Stomach smooth muscle (tissue), 2 donors: ENCODE measurements around the gene ZNF584.
"Not testable (repeated sequence)": the region's sequence is repeated elsewhere in the genome, so short reads cannot be mapped to it uniquely, and the experiment has no call there.

Experiments
- H3K27ac ChIP-seq: one replicate; pipeline ENCODE4 v1.7.0; 2013; ENCODE audit warnings: mild to moderate bottlenecking, low read length, inconsistent platforms
- H3K27me3 ChIP-seq, 2 donors: one replicate each; pipeline ENCODE4 v1.7.0; 2013; ENCODE audit warnings: low read length in 2 of 2; ENCODE audit not compliant: insufficient read depth in 2 of 2, control insufficient read depth in 1 of 2
- H3K36me3 ChIP-seq, 2 donors: one replicate each; pipeline ENCODE4 v1.7.0; 2013; ENCODE audit warnings: low read length in 2 of 2; ENCODE audit not compliant: control insufficient read depth in 2 of 2, insufficient read depth in 2 of 2
- H3K4me1 ChIP-seq: one replicate; pipeline ENCODE4 v1.7.0; 2013; ENCODE audit warnings: low read length; ENCODE audit not compliant: control insufficient read depth, insufficient read depth
- H3K4me3 ChIP-seq, 2 donors: one replicate each; pipeline ENCODE4 v1.7.0; 2013; ENCODE audit warnings: low read length in 2 of 2
- H3K9ac ChIP-seq, 2 donors: one replicate each; pipeline ENCODE4 v1.7.0; 2013; ENCODE audit warnings: low read length in 2 of 2, mild to moderate bottlenecking in 1 of 2
- H3K9me3 ChIP-seq, 2 donors: one replicate each; pipeline ENCODE4 v1.7.0; 2013; ENCODE audit warnings: low read length in 2 of 2; ENCODE audit not compliant: control insufficient read depth in 2 of 2
- donor health status: healthy.
- donor health status: Pancreatic carcinoma.

Gene ZNF584

DNA sequence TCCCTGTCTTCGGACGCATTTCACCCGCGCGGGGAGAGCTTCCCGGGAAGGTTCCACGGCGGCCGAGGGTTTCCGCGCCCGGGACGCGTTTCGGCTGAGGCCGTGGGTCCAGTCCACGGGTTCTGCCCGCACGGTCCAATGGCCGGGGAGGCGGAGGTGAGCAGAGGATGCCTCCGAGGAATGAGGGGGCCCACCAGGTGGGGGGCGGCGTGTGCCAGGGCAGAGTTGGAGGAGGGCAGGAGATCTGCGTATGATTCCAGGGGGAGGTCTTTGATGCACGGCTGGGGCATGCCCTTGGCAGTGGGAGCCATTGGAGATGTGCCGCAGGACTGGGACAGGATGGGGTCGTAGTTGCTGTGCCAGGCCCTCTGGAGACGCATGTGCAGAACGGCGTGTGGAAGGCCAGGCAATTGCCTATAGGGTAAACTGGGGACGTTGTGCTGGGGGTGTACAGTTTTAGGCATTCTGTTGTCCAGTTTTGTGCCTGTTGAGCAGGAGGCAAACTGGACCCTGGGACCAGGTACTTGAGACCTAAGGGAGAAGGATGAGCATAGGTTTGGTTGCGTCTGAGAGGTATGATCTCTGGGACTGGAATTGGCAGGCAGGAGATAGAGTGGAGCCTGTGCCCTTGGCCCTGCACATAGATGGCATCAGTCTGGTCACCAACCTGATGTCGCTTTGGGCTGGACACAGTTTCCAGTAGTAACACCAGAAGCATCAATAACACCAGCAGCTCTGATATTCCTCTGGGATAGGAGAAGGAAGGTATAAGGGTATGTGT, 751 bp downstream of the ZNF584 start:
- H3K9me3 ChIP-seq, result no peaks in the 10 kb centered on the region
- H3K27me3 ChIP-seq, result no peaks in the 10 kb centered on the region

GRCh38 chr19:58416604-58417003, 8.2 kb downstream of the ZNF584 start:
- Histone ChIP-seq H3K4me1 (no peaks in the 10 kb centered on the region), H3K4me3 (no peak overlapping the region), H3K27me3 (no peaks in the 10 kb centered on the region), H3K9ac (no peak overlapping the region), H3K27ac (no peak overlapping the region), H3K9me3 (peaks cover 0 to 15% of the 10 kb centered on the region in 2 donors), H3K36me3 (peaks cover 32 to 33% of the 10 kb centered on the region in 2 donors)

More for the DNA sequence above, 751 bp downstream of the ZNF584 start:
- Histone ChIP-seq H3K9ac (peak overlapping the region; percentile 82 to 94), H3K27ac (peak overlapping the region; percentile 80), H3K4me1 (peaks cover 26% of the 10 kb centered on the region), H3K4me3 (peak overlapping the region; percentile 92 to 93), H3K36me3 (no peaks in the 10 kb centered on the region)

- Histone ChIP-seq H3K4me1 (no peaks in the 10 kb centered on the region), H3K27me3 (no peaks in the 10 kb centered on the region), H3K9me3 (peaks cover 0 to 15% of the 10 kb centered on the region in 2 donors), H3K9ac (no peak overlapping the region), H3K4me3 (no peak overlapping the region), H3K27ac (no peak overlapping the region), H3K36me3 (peaks cover 32 to 33% of the 10 kb centered on the region in 2 donors)
These were observed 8.6 kb downstream of the ZNF584 start for GRCh38 chr19:58417071-58417470.

GRCh38 chr19:58428617-58429016, 20.2 kb downstream of the ZNF584 start:
- Histone ChIP-seq H3K27me3 (no peaks in the 10 kb centered on the region), H3K9ac (no peak overlapping the region), H3K4me1 (no peaks in the 10 kb centered on the region), H3K36me3 (peaks cover 17 to 20% of the 10 kb centered on the region in 2 donors), H3K27ac (no peak overlapping the region), H3K4me3 (no peak overlapping the region), H3K9me3 (peaks cover 67 to 72% of the 10 kb centered on the region in 2 donors)

DNA sequence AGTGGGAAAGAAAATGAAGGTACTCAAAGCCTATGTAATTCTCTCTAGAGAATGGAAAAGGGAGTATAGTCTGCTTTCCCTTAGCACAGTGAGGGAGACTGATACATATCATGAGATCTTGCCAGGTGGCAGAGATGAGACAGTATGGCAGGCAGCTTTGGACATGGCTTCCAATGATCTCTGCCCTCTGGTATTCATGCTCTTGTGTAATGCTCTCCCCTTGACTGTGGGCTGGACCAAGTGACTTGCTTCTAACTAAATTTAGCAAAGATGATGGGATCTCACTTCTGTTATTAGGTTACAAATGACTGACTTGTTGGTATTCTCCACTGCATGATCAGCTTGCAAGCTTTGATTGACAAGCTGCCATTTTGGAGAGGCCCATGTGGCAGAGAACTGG, 21.3 kb downstream of the ZNF584 start:
- no peak overlapping the region for H3K27ac ChIP-seq

DNA sequence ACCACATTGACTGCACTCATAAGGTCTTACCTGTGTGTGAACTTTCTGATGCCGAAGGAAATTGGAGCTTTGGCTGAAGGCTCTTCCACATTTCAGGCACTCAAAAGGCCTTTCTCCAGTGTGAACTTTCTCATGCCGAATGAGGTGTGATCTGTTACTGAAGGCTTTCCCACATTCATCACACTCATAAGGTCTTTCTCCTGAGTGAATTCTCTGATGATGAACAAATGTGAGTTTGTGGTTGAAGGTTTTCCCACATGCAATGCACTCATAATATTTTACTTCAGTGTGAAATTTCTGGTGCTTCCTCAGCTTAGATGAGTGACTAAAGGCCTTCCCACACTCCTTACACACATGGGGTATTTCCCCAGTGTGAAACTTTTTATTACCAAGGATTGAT, 25.8 kb downstream of the ZNF584 start:
- Histone ChIP-seq H3K9ac (no peak overlapping the region), H3K9me3 (peaks cover 79 to 91% of the 10 kb centered on the region in 2 donors), H3K27me3 (no peaks in the 10 kb centered on the region), H3K36me3 (peaks cover 59 to 61% of the 10 kb centered on the region in 2 donors), H3K27ac (no peak overlapping the region), H3K4me1 (peaks cover 2% of the 10 kb centered on the region), H3K4me3 (peak overlapping the region in 1 of 2 donors; percentile 51)

More for the DNA sequence above, 21.3 kb downstream of the ZNF584 start:
- Histone ChIP-seq H3K9ac (no peak overlapping the region), H3K36me3 (peaks cover 28 to 31% of the 10 kb centered on the region in 2 donors), H3K27me3 (no peaks in the 10 kb centered on the region), H3K9me3 (peaks cover 78 to 83% of the 10 kb centered on the region in 2 donors), H3K4me3 (no peak overlapping the region), H3K4me1 (no peaks in the 10 kb centered on the region)

DNA sequence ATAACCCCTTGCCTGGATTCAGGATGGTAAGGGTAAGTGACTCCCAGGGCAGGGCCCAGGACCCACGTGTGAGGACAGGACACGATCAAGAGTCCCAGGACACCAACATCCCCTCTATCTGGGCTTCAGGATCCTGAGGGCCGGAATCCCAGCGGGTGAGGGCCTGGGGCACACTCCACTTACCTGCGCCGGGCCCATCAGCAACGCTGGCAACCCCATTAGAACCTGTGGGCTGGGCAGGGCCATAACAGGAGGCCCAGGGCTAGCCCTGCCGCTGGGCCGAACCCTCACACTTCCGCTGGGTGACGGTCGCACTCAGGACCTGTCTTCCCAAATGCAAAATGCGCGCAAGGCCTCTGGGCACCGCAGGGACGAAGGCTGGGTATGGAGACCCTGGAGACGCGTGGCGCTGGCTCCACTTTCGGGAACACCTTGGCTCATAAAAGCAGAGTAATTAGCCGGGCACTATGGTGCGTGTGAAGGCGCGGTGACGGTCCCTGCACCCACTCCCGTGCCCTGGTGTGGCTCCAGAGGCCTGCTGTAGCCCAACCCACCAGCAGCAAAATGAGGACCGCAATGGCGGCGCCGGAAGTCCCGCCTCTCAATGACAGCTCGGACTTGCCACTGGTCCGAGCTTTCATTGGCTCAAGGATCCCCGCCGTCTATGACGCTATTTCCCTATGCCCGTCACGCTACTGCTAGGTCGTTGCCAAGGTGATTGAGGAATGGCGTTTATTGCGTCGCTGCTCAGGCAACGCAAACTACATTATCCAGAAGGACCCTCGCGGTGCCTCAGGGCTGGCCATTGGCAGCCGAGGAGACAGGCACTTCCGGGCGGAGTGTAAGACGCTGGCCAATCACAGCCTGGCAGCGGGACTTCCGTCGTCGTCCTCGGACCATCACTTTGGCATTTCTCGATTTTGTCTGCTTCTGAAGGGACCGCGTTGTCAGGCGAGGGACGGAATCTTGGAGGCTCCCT, 31.4 kb downstream of the ZNF584 start, which contains the start of gene ZNF132:
Gene ZNF132, minus strand, starts transcription at position 578 of the 979 bp plus-strand sequence. Its CDS starts 332 bp downstream, at position 246.
- Histone ChIP-seq H3K27me3 (no peaks in the 10 kb centered on the region), H3K4me1 (peaks cover 17% of the 10 kb centered on the region), H3K27ac (peak within 1 kb of the TSS; percentile 83), H3K4me3 (peak within 1 kb of the TSS; percentile 96 to 97), H3K9ac (peak within 1 kb of the TSS; percentile 75 to 87), H3K36me3 (peaks cover 29 to 30% of the 10 kb centered on the region in 2 donors), H3K9me3 (peaks cover 29 to 44% of the 10 kb centered on the region in 2 donors)

DNA sequence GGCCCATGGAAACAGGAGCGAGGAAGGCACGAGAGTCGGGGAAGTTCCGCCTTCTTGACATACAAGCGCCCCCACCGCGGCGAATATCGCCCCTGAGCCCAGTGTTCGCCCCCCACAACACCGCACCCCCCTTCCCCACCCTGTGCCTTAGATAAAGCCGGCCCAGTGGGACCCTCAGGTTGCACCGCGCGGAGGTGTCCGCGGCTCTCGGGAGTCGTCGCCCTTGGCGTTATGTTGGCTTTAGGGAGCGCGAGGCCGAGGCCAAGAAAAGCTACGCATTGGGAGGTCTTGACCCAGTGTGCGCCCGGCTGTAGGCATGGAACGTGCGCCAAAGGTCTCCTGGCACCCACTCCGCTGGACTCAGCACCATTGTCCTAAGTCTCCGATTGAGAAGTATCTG, 32.1 kb downstream of the ZNF584 start:
- Histone ChIP-seq H3K4me1 (peaks cover 17% of the 10 kb centered on the region), H3K27ac (peak overlapping the region; percentile 83), H3K9me3 (peaks cover 22 to 37% of the 10 kb centered on the region in 2 donors), H3K4me3 (peak overlapping the region; percentile 96 to 97), H3K36me3 (peaks cover 22 to 23% of the 10 kb centered on the region in 2 donors), H3K27me3 (no peaks in the 10 kb centered on the region), H3K9ac (peak overlapping the region; percentile 75)

DNA sequence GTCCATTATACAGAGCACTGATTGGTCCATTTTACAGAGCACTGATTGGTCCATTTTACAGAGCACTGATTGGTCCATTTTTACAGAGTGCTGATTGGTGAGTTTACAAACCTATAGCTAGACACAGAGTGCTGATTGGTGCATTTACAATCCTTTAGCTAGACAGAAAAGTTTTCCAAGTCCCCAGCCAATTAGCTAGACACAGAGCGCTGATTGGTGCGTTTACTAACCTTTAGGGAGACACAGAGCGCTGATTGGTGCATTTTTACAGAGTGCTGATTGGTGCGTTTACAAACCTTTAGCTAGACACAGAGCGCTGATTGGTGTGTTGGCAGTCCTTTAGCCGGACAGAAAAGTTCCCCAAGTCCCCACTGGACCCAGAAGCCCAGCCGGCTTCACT, 34.5 kb downstream of the ZNF584 start:
- H3K4me1 ChIP-seq, result peaks cover 17% of the 10 kb centered on the region
- peaks cover 3 to 16% of the 10 kb centered on the region in 2 donors for H3K9me3 ChIP-seq
- not testable (repeated sequence) for H3K27me3 ChIP-seq, H3K4me3 ChIP-seq, H3K36me3 ChIP-seq, H3K27ac ChIP-seq, H3K9ac ChIP-seq

GRCh38 chr19:58448860-58449259, 40.4 kb downstream of the ZNF584 start:
- H3K9me3 ChIP-seq, H3K27me3 ChIP-seq, H3K27ac ChIP-seq, H3K36me3 ChIP-seq, H3K9ac ChIP-seq, H3K4me1 ChIP-seq, H3K4me3 ChIP-seq: not testable (repeated sequence)
